GM23248 (cell line): ENCODE measurements around the gene CD7. TPM values are rescaled to one million over a fixed set of nuclear protein-coding genes. Genes with fewer than 3 reads are reported as not detected.
A peak's percentile ranks its signal among the peaks of the same experiment; 100 is the strongest.

ENCODE experiments used
- DNase-seq: peaks from one replicate; pipeline ENCODE4 v3.0.0-alpha.2; 2015
- H2AFZ ChIP-seq: fragments of 200-600 bp; sonication (generic); 2 replicates; pipeline ENCODE4 v1.6.1; 2016; ENCODE audit warnings: antibody characterized with exemption
- H3F3A ChIP-seq: fragments of 200-600 bp; sonication (generic); 2 replicates; pipeline ENCODE4 v1.6.1; 2016; ENCODE audit warnings: mild to moderate bottlenecking, antibody characterized with exemption, mixed run types; ENCODE audit not compliant: insufficient read depth
- H3K27ac ChIP-seq: fragments of 200-600 bp; sonication (generic); 2 replicates; pipeline ENCODE4 v1.5.1; 2016; ENCODE audit warnings: mild to moderate bottlenecking
- H3K27me3 ChIP-seq: fragments of 200-600 bp; sonication (generic); replicated peaks from 2 replicates; pipeline ENCODE4 v1.6.1; 2016; ENCODE audit warnings: mild to moderate bottlenecking; ENCODE audit not compliant: insufficient read depth
- H3K36me3 ChIP-seq: fragments of 200-600 bp; sonication (generic); 2 replicates; pipeline ENCODE4 v1.6.1; 2016; ENCODE audit warnings: low read depth, mild to moderate bottlenecking
- H3K4me1 ChIP-seq: fragments of 200-600 bp; sonication (generic); 2 replicates; pipeline ENCODE4 v1.6.1; 2016; ENCODE audit warnings: mild to moderate bottlenecking; ENCODE audit not compliant: insufficient read depth
- H3K4me2 ChIP-seq: fragments of 200-600 bp; sonication (generic); one replicate; pipeline ENCODE4 v1.6.1; 2016; ENCODE audit warnings: mild to moderate bottlenecking; ENCODE audit not compliant: unreplicated experiment
- H3K4me3 ChIP-seq: fragments of 200-600 bp; sonication (generic); 2 replicates; pipeline ENCODE4 v1.5.1; 2016; ENCODE audit warnings: mild to moderate bottlenecking
- H3K79me2 ChIP-seq: fragments of 200-600 bp; sonication (generic); 2 replicates; pipeline ENCODE4 v1.6.1; 2016; ENCODE audit warnings: mild to moderate bottlenecking; ENCODE audit not compliant: insufficient read depth
- H3K9ac ChIP-seq: fragments of 200-600 bp; sonication (generic); 2 replicates; pipeline ENCODE4 v1.6.1; 2016; ENCODE audit warnings: mild to moderate bottlenecking
- H3K9me2 ChIP-seq: fragments of 200-600 bp; sonication (generic); 2 replicates; pipeline ENCODE4 v1.6.1; 2016; ENCODE audit warnings: mixed run types, mild to moderate bottlenecking, moderate library complexity; ENCODE audit not compliant: insufficient read depth
- H3K9me3 ChIP-seq: fragments of 200-600 bp; sonication (generic); one replicate; pipeline ENCODE4 v1.6.1; 2017; ENCODE audit warnings: low read depth
- H4K20me1 ChIP-seq: fragments of 200-600 bp; sonication (generic); 2 replicates; pipeline ENCODE4 v1.6.0; 2016; ENCODE audit not compliant: insufficient read depth
- EZH2 ChIP-seq: fragments of 200-600 bp; sonication (generic); IDR thresholded peaks from 2 replicates; pipeline ENCODE4 v1.6.1; 2018; ENCODE audit warnings: antibody characterized with exemption, mild to moderate bottlenecking; ENCODE audit not compliant: insufficient read depth, poor library complexity, severe bottlenecking
- EZH2phosphoT487 ChIP-seq: fragments of 200-600 bp; sonication (generic); IDR thresholded peaks from 2 replicates; pipeline ENCODE4 v1.6.1; 2018; ENCODE audit warnings: antibody characterized with exemption, moderate library complexity, mild to moderate bottlenecking, low read depth; ENCODE audit not compliant: insufficient read depth
- WGBS, 2 experiments: methylation state at CpG; one replicate each; pipeline ENCODE4 v1.1.6; 2015 to 2017; ENCODE audit warnings: low lambda C conversion rate in 2 of 2, low coverage in 1 of 2; ENCODE audit errors: missing lambda C conversion rate in 2 of 2; 5-methylcytosine and 5-hydroxymethylcytosine counted together
- in situ Hi-C: fragments of 300-500 bp; cut with MboI; formaldehyde crosslinking; loops from 2 replicates; pipeline ENCODE4 v1.15.0; 2020
- polyA plus RNA-seq: library from polyadenylated mRNA; unstranded; fragments of >200 nt; fragmentation: Nextera tagmentation; extraction: Ambion mirVana; gene quantifications from 2 replicates; pipeline ENCODE4 v1.2.1, GENCODE V29; 2016
- total RNA-seq: library from RNA; depleted of rRNA; stranded (reverse); fragments of >200 nt; shearing (Covaris generic); gene quantifications from 2 replicates; pipeline ENCODE4 v1.2.3, GENCODE V29; 2014

Gene CD7
- total and polyA plus RNA-seq, 2 experiments from 2014 or later: 0.22 to 0.23 TPM

DNA sequence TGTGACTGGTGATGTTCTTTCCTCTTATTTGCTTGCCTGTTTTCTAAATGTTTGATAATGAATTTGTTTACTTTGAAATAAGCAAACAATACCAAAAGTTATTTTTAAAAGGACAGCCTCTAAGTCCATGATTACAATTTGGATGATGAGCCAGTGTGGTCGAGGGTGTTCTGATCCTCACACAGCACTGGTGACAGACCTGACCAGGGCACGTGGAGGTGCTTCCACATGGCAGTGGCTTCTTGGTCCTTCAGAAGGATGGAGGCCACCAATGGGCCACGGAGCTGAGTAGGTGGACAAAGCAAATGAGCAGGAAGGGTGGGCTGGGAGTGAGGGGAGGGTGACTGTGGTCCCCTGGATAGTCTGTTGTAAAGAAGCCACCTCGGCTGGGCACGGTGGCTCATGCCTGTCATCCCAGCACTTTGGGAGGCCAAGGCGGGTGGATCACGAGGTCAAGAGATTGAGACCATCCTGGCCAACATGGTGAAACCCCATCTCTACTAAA lies 37.4 kb upstream of the CD7 start:
- H3K36me3 ChIP-seq: no peaks in the 10 kb centered on the region
- H3K79me2 ChIP-seq: no peaks in the 10 kb centered on the region
- no peaks in the 10 kb centered on the region for H4K20me1 ChIP-seq
- no peak overlapping the region for H3K4me2 ChIP-seq
- no peaks in the 10 kb centered on the region; the same call in 1 of the 2 replicates for H3K27me3 ChIP-seq
- peaks cover under 1% of the 10 kb centered on the region; the same call in 1 of the 2 replicates for H3K4me1 ChIP-seq
- H3K9me2 ChIP-seq: no peaks in the 10 kb centered on the region
- in situ Hi-C loops: loop anchor here (10.0 kb wide), 1 partner anchor 60 kb away; the partner anchor contains the start of genes HEXD and OGFOD3
- no peak overlapping the region for H2AFZ ChIP-seq
- 77 to 84% methylated on average over 7 of the region's 7 CpGs for WGBS, 2 experiments
- H3K9me3 ChIP-seq: no peaks in the 10 kb centered on the region
- no peak for TF ChIP-seq EZH2
- no peak for TF ChIP-seq EZH2phosphoT487
- H3K27ac ChIP-seq: no peak overlapping the region
- peaks cover 3% of the 10 kb centered on the region for H3F3A ChIP-seq
- no peak overlapping the region for H3K9ac ChIP-seq
- DNase-seq: no peak
- H3K4me3 ChIP-seq: no peak overlapping the region

GRCh38 chr17:82353484-82353883 lies 36.1 kb upstream of the CD7 start:
- Histone ChIP-seq H3K79me2 (no peaks in the 10 kb centered on the region), H3K9ac (no peak overlapping the region), H3K9me2 (no peaks in the 10 kb centered on the region), H3K4me3 (no peak overlapping the region), H3K27ac (no peak overlapping the region), H3K4me1 (peaks cover 10% of the 10 kb centered on the region), H2AFZ (no peak overlapping the region), H3K36me3 (no peaks in the 10 kb centered on the region), H3F3A (peaks cover 7% of the 10 kb centered on the region), H3K9me3 (no peaks in the 10 kb centered on the region), H3K4me2 (no peak overlapping the region), H4K20me1 (no peaks in the 10 kb centered on the region), H3K27me3 (no peaks in the 10 kb centered on the region; the same call in 1 of the 2 replicates)
- TF ChIP-seq EZH2: no peak
- no peak for TF ChIP-seq EZH2phosphoT487
- WGBS, 2 experiments: 76 to 83% methylated on average over 8 of the region's 8 CpGs
- in situ Hi-C loops: loop anchor here (10.0 kb wide), 1 partner anchor 61 kb away; the partner anchor contains the start of genes HEXD and OGFOD3
- no peak for DNase-seq

DNA sequence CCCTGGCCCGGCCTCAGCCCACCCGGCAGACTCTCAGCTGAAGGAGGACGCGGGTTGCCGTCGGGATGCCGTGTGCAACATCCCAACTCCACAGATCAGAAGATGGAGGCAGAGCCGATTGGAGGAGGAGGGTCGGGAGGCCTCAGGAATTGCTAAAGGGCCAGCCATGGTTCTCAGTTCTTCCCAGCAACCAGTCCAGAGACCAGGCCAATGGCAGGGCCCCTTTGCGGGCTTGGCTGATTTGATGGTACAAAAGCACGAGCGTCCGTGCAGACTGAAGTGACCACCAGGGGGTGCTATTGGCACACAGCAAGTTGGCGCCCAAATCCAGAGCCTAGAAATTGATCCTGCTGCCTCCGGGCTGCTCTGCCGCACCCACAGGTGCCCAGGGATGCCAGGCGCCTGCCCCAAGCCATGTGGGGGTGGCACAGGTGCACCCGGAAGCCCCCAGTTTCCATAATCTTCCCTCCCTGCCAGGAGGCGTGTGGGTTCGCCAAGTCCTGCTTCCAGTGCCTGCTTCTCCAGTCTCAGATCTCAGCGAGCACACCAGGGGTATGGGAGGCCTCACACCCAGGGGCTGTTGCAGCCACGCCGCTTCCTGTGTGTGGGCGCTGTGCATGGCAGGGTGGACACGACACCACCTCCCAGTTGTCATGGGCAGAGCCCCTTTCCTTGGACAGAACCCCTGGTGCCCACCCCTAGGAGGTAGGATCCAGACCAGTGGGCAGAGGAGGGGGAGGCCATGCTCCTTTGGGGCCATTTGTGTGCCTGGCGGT lies 34.5 kb upstream of the CD7 start:
- Histone ChIP-seq H3K4me3 (no peak overlapping the region), H4K20me1 (no peaks in the 10 kb centered on the region), H3K9me3 (no peaks in the 10 kb centered on the region), H3K36me3 (no peaks in the 10 kb centered on the region), H3K9me2 (no peaks in the 10 kb centered on the region), H3K4me1 (peaks cover 10% of the 10 kb centered on the region), H3K9ac (no peak overlapping the region), H3K4me2 (no peak overlapping the region), H3K27ac (no peak overlapping the region), H2AFZ (no peak overlapping the region), H3K27me3 (no peaks in the 10 kb centered on the region; the same call in 1 of the 2 replicates), H3F3A (peaks cover 7% of the 10 kb centered on the region), H3K79me2 (no peaks in the 10 kb centered on the region)
- WGBS, 2 experiments: 28 to 30% methylated on average over 26 of the region's 26 CpGs
- DNase-seq: peak; percentile 92
- TF ChIP-seq EZH2: no peak
- TF ChIP-seq EZH2phosphoT487: no peak
- in situ Hi-C loops: loop anchor here (10.0 kb wide), 1 partner anchor 63 kb away; the partner anchor contains the start of genes HEXD and OGFOD3

GRCh38 chr17:82351254-82351712 lies 33.9 kb upstream of the CD7 start:
- no peaks in the 10 kb centered on the region for H3K79me2 ChIP-seq
- peaks cover 10% of the 10 kb centered on the region for H3K4me1 ChIP-seq
- no peak overlapping the region for H2AFZ ChIP-seq
- no peak overlapping the region for H3K9ac ChIP-seq
- 58 to 60% methylated on average over 21 of the region's 21 CpGs for WGBS, 2 experiments
- in situ Hi-C loops: loop anchor here (10.0 kb wide), 1 partner anchor 64 kb away; the partner anchor contains the start of genes HEXD and OGFOD3
- no peak overlapping the region for H3K4me2 ChIP-seq
- no peaks in the 10 kb centered on the region for H3K9me3 ChIP-seq
- peaks cover 7% of the 10 kb centered on the region for H3F3A ChIP-seq
- no peaks in the 10 kb centered on the region for H3K9me2 ChIP-seq
- no peak overlapping the region for H3K4me3 ChIP-seq
- H3K27me3 ChIP-seq: no peaks in the 10 kb centered on the region; the same call in 1 of the 2 replicates
- DNase-seq: no peak
- H4K20me1 ChIP-seq: no peaks in the 10 kb centered on the region
- no peaks in the 10 kb centered on the region for H3K36me3 ChIP-seq
- H3K27ac ChIP-seq: no peak overlapping the region
- TF ChIP-seq EZH2 (no peak), EZH2phosphoT487 (no peak)
